CD1c-positive myeloid dendritic cell (primary cell): Measurements from ENCODE around the gene ADAMTS16.
"Not testable (repeated sequence)": the region's sequence is repeated elsewhere in the genome, so short reads cannot be mapped to it uniquely, and the experiment has no call there.

Experiments used
- DNase-seq: peaks from one replicate; pipeline ENCODE4 v3.0.0-alpha.2; 2016; ENCODE audit errors: extremely low spot score

ADAMTS16 gene, protein sequence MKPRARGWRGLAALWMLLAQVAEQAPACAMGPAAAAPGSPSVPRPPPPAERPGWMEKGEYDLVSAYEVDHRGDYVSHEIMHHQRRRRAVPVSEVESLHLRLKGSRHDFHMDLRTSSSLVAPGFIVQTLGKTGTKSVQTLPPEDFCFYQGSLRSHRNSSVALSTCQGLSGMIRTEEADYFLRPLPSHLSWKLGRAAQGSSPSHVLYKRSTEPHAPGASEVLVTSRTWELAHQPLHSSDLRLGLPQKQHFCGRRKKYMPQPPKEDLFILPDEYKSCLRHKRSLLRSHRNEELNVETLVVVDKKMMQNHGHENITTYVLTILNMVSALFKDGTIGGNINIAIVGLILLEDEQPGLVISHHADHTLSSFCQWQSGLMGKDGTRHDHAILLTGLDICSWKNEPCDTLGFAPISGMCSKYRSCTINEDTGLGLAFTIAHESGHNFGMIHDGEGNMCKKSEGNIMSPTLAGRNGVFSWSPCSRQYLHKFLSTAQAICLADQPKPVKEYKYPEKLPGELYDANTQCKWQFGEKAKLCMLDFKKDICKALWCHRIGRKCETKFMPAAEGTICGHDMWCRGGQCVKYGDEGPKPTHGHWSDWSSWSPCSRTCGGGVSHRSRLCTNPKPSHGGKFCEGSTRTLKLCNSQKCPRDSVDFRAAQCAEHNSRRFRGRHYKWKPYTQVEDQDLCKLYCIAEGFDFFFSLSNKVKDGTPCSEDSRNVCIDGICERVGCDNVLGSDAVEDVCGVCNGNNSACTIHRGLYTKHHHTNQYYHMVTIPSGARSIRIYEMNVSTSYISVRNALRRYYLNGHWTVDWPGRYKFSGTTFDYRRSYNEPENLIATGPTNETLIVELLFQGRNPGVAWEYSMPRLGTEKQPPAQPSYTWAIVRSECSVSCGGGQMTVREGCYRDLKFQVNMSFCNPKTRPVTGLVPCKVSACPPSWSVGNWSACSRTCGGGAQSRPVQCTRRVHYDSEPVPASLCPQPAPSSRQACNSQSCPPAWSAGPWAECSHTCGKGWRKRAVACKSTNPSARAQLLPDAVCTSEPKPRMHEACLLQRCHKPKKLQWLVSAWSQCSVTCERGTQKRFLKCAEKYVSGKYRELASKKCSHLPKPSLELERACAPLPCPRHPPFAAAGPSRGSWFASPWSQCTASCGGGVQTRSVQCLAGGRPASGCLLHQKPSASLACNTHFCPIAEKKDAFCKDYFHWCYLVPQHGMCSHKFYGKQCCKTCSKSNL

GRCh38 chr5:5139777-5140478, at the start of gene ADAMTS16:
TSS of gene ADAMTS16 (plus strand) at chr5:5140330. CDS start at chr5:5140468, 138 bp downstream.
- DNase-seq: no peak

DNA sequence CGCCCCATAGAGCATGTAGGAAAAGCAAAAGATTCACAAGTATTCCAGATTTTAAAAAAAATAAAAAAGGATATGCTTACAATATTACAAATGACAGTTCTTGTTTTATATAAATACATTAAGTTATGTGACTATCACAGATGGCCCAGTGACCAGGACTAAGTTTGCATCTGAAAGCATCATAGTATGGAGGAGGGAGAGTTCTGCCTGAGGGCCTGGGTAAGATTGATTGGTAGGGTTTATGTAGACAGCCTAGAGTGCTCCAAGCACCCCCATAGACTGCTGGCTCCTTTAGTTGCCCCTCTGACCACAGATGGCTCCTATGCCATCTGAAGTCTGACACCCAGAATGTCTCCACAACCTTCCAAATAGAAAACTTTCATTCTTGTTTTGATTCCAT, 48.0 kb upstream of the ADAMTS16 start:
- DNase-seq: no peak

DNA sequence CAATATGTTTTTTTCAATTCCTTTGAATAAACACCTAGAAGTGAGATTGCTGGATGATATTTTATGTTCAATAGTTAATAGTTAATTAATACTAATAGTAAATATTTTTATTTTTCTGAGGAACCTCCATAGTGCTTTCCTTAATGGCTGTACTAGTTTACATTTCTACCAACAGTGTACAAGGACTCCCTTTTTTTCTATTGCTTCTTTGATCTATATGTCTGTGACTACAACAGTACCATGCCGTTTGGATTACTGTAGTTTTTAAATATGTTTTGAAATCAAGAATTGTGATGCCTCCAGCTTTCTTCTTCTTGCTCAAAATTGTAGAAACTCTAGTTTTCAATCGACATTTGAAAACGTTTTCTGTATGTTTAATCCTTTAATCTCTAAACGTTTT, 39.5 kb upstream of the ADAMTS16 start:
- no peak for DNase-seq

GRCh38 chr5:5101676-5102075, 38.5 kb upstream of the ADAMTS16 start:
- DNase-seq: no peak

- DNase-seq: no peak
These were observed 36.9 kb upstream of the ADAMTS16 start for GRCh38 chr5:5103245-5103644.

- DNase-seq: no peak
These were observed 35.6 kb upstream of the ADAMTS16 start for GRCh38 chr5:5104550-5104949.

DNA sequence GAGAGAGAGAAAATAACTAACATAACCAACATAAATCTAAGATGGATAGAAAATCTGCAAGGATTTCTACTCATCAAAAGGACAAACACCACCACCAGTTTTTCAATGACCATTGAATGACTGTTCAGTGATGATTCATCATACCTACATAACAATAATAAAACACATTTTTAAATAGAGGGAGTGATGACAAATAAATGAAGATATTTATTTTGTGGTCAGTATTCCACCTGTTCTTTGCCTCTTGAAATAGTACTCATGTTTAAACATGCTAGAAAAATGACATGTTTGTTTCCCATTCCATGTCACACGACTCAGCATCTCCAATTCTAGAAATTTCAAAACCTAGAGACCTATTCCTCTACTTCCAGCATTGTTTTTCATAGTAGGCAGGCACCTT, 34.6 kb upstream of the ADAMTS16 start:
- DNase-seq: no peak

- DNase-seq: no peak
These were observed 23.2 kb upstream of the ADAMTS16 start for GRCh38 chr5:5116956-5117355.

GRCh38 chr5:5122776-5123175, 17.4 kb upstream of the ADAMTS16 start:
- DNase-seq: no peak

DNA sequence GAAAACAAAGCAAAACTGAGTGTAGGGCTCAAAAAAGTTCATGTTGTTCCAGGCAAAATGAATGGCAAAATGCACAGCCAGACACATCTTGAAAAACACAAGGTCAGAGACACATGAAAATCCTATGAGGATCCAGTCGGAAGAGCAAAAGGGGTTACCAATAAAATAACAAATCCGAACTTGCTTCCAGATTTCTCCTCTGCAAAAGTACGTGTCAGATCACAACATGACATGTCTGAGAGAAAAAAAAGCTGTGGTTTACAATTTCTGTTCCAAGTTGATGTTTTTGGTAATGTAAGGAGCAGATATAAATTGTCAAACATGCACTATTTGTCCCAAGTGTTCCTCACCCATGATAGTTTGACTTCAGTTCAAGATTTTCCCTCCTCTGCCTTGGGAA, 15.9 kb upstream of the ADAMTS16 start:
- no peak for DNase-seq

- DNase-seq: no peak
These were observed 13.7 kb upstream of the ADAMTS16 start for GRCh38 chr5:5126444-5126843.

DNA sequence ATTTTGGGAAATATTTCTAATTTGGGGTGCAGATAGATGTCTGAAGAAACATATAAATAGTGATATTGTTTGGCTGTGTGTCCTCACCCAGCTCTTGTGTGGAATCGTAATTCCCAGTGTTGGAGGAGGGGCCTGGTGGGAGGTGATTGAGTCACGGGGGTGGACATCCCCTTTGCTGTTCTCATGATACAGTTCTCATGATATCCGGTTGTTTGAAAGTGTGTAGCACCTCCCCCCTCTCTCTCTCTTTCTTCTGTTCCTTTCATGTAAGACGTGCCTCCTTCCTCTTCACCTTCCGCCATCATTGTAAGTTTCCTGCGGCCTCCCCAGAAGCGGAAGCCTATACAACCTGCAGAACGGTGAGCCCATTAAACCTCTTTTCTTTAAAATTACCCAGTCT, 11.4 kb upstream of the ADAMTS16 start:
- DNase-seq: no peak

- no peak for DNase-seq
These were observed 7.9 kb upstream of the ADAMTS16 start for GRCh38 chr5:5132234-5132633.

DNA sequence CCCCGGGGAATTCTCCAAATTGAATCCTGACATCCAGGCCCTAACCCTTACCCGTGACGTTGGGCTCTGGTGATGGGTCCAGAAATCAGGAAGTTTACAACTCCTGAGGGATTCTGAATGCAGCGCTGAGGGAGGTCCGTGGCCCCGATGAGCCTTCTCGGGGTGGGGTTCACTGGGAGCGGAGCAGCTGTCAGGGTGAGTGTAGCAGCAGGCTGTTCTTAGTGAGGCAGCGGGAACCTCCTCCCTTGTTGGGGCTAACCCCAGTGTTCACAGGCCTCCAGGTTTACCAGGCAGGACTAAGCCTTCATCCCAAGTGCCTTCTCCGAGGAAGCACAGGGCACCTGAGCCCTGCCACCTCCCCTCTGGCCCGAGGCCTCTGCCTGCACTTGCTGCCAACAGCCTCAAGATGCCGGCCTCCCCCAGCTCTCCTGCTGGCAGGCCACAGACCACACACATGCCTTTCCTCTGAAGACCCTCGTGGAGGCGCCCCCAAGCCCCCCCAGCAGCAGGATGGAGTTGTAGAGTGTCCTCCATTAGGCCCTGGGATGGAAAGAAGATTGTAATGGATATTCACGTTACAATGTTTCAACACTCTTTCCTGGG, 7.3 kb upstream of the ADAMTS16 start:
- DNase-seq: no peak

DNA sequence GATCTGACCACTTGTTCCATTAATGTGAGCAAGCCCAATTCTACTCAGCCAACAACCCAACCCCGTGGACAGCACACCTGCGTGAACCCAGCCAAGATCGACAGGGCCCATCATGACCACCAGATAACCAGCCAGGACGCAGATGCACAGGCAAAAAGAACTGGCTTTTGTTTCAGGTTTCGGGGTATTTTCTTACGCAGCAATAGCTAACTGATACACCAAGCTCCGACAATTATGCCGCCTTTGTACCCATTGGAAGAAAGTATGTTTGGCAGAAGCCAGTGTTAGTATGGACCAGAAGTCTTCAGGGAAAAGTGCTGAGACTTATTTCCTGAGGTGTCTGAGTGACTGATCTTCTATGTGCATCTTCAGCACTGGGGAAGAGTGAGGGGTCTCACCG, 6.0 kb upstream of the ADAMTS16 start:
- DNase-seq: no peak

GRCh38 chr5:5135957-5136676, 4.0 kb upstream of the ADAMTS16 start:
- no peak for DNase-seq

DNA sequence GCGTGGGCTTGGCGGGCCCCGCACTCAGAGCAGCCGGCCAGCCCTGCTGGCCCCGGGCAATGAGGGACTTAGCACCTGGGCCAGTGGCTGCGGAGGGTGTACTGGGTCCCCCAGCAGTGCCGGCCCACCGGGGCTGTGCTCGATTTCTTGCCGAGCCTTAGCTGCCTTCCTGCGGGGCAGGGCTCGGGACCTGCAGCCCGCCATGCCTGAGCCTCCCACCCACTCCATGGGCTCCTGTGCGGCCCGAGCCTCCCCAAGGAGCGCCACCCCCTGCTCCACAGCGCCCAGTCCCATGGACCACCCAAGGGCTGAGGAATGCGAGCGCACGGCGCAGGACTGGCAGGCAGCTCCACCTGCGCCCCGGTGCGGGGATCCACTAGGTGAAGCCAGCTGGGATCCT, 2.3 kb upstream of the ADAMTS16 start:
- not testable (repeated sequence) for DNase-seq

GRCh38 chr5:5139336-5139776, 774 bp upstream of the ADAMTS16 start:
- no peak for DNase-seq

GRCh38 chr5:5140479-5141338, 579 bp downstream of the ADAMTS16 start:
- no peak for DNase-seq

DNA sequence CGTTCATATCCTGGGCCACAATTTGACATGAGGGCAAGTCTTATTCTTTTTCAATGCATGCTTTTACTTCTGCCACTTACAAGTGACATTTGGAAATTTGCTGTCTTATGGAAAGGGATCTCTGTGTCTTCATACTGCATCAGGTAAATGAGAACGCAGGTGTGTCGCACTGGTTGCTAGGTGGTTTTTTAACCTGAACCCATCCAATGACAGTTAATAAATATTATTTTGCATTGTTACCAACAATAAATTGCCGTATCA, 1.1 kb downstream of the ADAMTS16 start:
- DNase-seq: no peak
